ENCODE results near the gene GMCL2. TPM values are rescaled to one million over a fixed set of nuclear protein-coding genes. Genes with fewer than 3 reads are reported as not detected.

Gene GMCL2
- total RNA-seq, 1 donor from 2014 or later, result not detected

- H3K4me3 Mint-ChIP-seq (ENCODE audit: low read depth), result no peak overlapping the region
Observed at GRCh38 chr5:178192787-178193186, 5.6 kb upstream of the GMCL2 start.

GRCh38 chr5:178192244-178192643 is 5.1 kb upstream of the GMCL2 start:
- Mint-ChIP-seq H3K4me1 (ENCODE audit: low read depth) (peaks cover 1% of the 10 kb centered on the region), H3K27me3 (peaks cover 20% of the 10 kb centered on the region), H3K36me3 (ENCODE audit: insufficient read depth) (peaks cover 2% of the 10 kb centered on the region), H3K4me3 (ENCODE audit: low read depth) (no peak overlapping the region), H3K9me3 (ENCODE audit: low read depth) (peaks cover 3% of the 10 kb centered on the region), H3K27ac (no peak overlapping the region)
- TF ChIP-seq CTCF (IDR thresholded peaks at IDR 0.05; ENCODE audit: unreplicated experiment), result no peak
- no peak for DNase-seq (ENCODE audit: low spot score, unreplicated experiment)

More at GRCh38 chr5:178192787-178193186, 5.6 kb upstream of the GMCL2 start:
- Mint-ChIP-seq H3K27ac (no peak overlapping the region), H3K27me3 (peaks cover 20% of the 10 kb centered on the region), H3K9me3 (ENCODE audit: low read depth) (peaks cover 3% of the 10 kb centered on the region), H3K36me3 (ENCODE audit: insufficient read depth) (peaks cover 2% of the 10 kb centered on the region), H3K4me1 (ENCODE audit: low read depth) (peaks cover 1% of the 10 kb centered on the region)
- no peak for TF ChIP-seq CTCF (IDR thresholded peaks at IDR 0.05; ENCODE audit: unreplicated experiment)
- DNase-seq (ENCODE audit: low spot score, unreplicated experiment), result no peak

- Mint-ChIP-seq H3K4me1 (ENCODE audit: low read depth) (peaks cover 1% of the 10 kb centered on the region), H3K27ac (no peak overlapping the region), H3K9me3 (ENCODE audit: low read depth) (peaks cover 3% of the 10 kb centered on the region), H3K36me3 (ENCODE audit: insufficient read depth) (peaks cover 2% of the 10 kb centered on the region), H3K27me3 (peaks cover 20% of the 10 kb centered on the region), H3K4me3 (ENCODE audit: low read depth) (no peak overlapping the region)
- no peak for TF ChIP-seq CTCF (IDR thresholded peaks at IDR 0.05; ENCODE audit: unreplicated experiment)
- no peak for DNase-seq (ENCODE audit: low spot score, unreplicated experiment)
Observed at GRCh38 chr5:178191661-178192060, 4.5 kb upstream of the GMCL2 start.

GRCh38 chr5:178189433-178189832 is 2.3 kb upstream of the GMCL2 start:
- no peak for DNase-seq (ENCODE audit: low spot score, unreplicated experiment)
- H3K4me3 Mint-ChIP-seq (ENCODE audit: low read depth), result no peak overlapping the region
- H3K4me1 Mint-ChIP-seq (ENCODE audit: low read depth), result peaks cover 1% of the 10 kb centered on the region
- H3K36me3 Mint-ChIP-seq (ENCODE audit: insufficient read depth), result peaks cover 2% of the 10 kb centered on the region
- TF ChIP-seq CTCF (IDR thresholded peaks at IDR 0.05; ENCODE audit: unreplicated experiment), result no peak
- peaks cover 3% of the 10 kb centered on the region for H3K9me3 Mint-ChIP-seq (ENCODE audit: low read depth)
- H3K27me3 Mint-ChIP-seq, result peaks cover 14% of the 10 kb centered on the region
- no peak overlapping the region for H3K27ac Mint-ChIP-seq

GRCh38 chr5:178186427-178186826 is 744 bp downstream of the GMCL2 start:
- H3K4me1 Mint-ChIP-seq (ENCODE audit: low read depth), result peaks cover 1% of the 10 kb centered on the region
- no peak for TF ChIP-seq CTCF (IDR thresholded peaks at IDR 0.05; ENCODE audit: unreplicated experiment)
- H3K27me3 Mint-ChIP-seq, result no peaks in the 10 kb centered on the region
- no peaks in the 10 kb centered on the region for H3K36me3 Mint-ChIP-seq (ENCODE audit: insufficient read depth)
- no peak overlapping the region for H3K4me3 Mint-ChIP-seq (ENCODE audit: low read depth)
- no peak overlapping the region for H3K27ac Mint-ChIP-seq
- no peaks in the 10 kb centered on the region for H3K9me3 Mint-ChIP-seq (ENCODE audit: low read depth)
- no peak for DNase-seq (ENCODE audit: low spot score, unreplicated experiment)
